PC-3 (cell line): ENCODE measurements around the gene NR4A3. TPM values are rescaled to one million over a fixed set of nuclear protein-coding genes. Genes with fewer than 3 reads are reported as not detected.
"Not testable (repeated sequence)": the region's sequence is repeated elsewhere in the genome, so short reads cannot be mapped to it uniquely, and the experiment has no call there.

Experiments used
- ATAC-seq: fragments of 200-7000 bp; cut with Tn5 transposase; 2 replicates; pipeline ENCODE4 v1.9.1; 2020; ENCODE audit warnings: mild to moderate bottlenecking, moderate library complexity
- BruUV-seq: library from RNA; stranded (reverse); fragments of 400-500 nt; replicated peaks from 2 replicates; lab custom pipeline; 2021; lab: Mats Ljungman, UMichigan
- CTCF ChIA-PET: fragments of 300-600 bp; sonication (Branson Sonifier 250); formaldehyde crosslinking; loops from one replicate; lab custom pipeline; 2022; ENCODE audit warnings: antibody characterized with exemption; lab: Charles Lee
- POLR2A ChIA-PET: fragments of 300-600 bp; sonication (Branson Sonifier 250); formaldehyde crosslinking; loops from one replicate; lab custom pipeline; 2022; ENCODE audit warnings: antibody characterized with exemption; ENCODE audit not compliant: unreplicated experiment; lab: Charles Lee
- DNase-seq: peaks from one replicate; pipeline ENCODE4 v3.0.0-alpha.2; 2015
- H2AFZ ChIP-seq: fragments of 300-600 bp; sonication (generic); 2 replicates; pipeline ENCODE4 v1.6.0; 2016; ENCODE audit warnings: antibody characterized with exemption, low read length
- H3F3A ChIP-seq: fragments of 300-600 bp; sonication (generic); one replicate; pipeline ENCODE4 v1.6.0; 2017; ENCODE audit warnings: antibody characterized with exemption, low read length, control low read depth, mild to moderate bottlenecking; ENCODE audit not compliant: unreplicated experiment
- H3K27ac ChIP-seq: fragments of 300-600 bp; sonication (generic); 2 replicates; pipeline ENCODE4 v1.5.1; 2016; ENCODE audit warnings: mild to moderate bottlenecking, low read length
- H3K27me3 ChIP-seq: fragments of 300-600 bp; sonication (generic); 2 replicates; pipeline ENCODE4 v1.6.1; 2016; ENCODE audit warnings: low read length, mixed read lengths
- H3K36me3 ChIP-seq: fragments of 300-600 bp; sonication (generic); 2 replicates; pipeline ENCODE4 v1.6.1; 2016; ENCODE audit warnings: low read depth, mixed run types, low read length, mixed read lengths
- H3K4me1 ChIP-seq: fragments of 300-600 bp; sonication (generic); 2 replicates; pipeline ENCODE4 v1.5.1; 2016; ENCODE audit warnings: low read length; ENCODE audit not compliant: insufficient read depth
- H3K4me2 ChIP-seq: fragments of 300-600 bp; sonication (generic); 2 replicates; pipeline ENCODE4 v1.6.0; 2016; ENCODE audit warnings: low read length
- H3K4me3 ChIP-seq: fragments of 300-600 bp; sonication (generic); 2 replicates; pipeline ENCODE4 v1.5.1; 2016; ENCODE audit warnings: mild to moderate bottlenecking, low read length, mixed read lengths
- H3K79me2 ChIP-seq: fragments of 300-600 bp; sonication (generic); 2 replicates; pipeline ENCODE4 v1.6.1; 2017; ENCODE audit warnings: low read length, mixed read lengths
- H3K9ac ChIP-seq: fragments of 300-600 bp; sonication (generic); 2 replicates; pipeline ENCODE4 v1.6.0; 2016; ENCODE audit warnings: mild to moderate bottlenecking, low read length
- H3K9me2 ChIP-seq: fragments of 300-600 bp; sonication (generic); replicated peaks from 2 replicates; pipeline ENCODE4 v1.6.1; 2016; ENCODE audit warnings: mixed run types, low read length, mixed read lengths
- H3K9me3 ChIP-seq: fragments of 300-600 bp; sonication (generic); 2 replicates; pipeline ENCODE4 v1.6.1; 2016; ENCODE audit warnings: low read length, mixed read lengths
- H4K20me1 ChIP-seq: fragments of 300-600 bp; sonication (generic); 2 replicates; pipeline ENCODE4 v1.6.1; 2016; ENCODE audit warnings: low read length, mixed read lengths
- EZH2 ChIP-seq: fragments of 300-600 bp; sonication (generic); IDR thresholded peaks from one replicate; pipeline ENCODE4 v1.6.1; 2017; ENCODE audit warnings: antibody characterized with exemption, mild to moderate bottlenecking, low read length; ENCODE audit not compliant: unreplicated experiment
- EZH2phosphoT487 ChIP-seq: fragments of 300-600 bp; sonication (generic); IDR thresholded peaks from 2 replicates; pipeline ENCODE4 v1.6.1; 2018; ENCODE audit warnings: mild to moderate bottlenecking, antibody characterized with exemption, low read length, borderline replicate concordance
- intact Hi-C: fragments of 100-400 bp; cut with micrococcal nuclease; formaldehyde crosslinking; loops from 2 replicates; pipeline ENCODE4 v1.9.0; 2023
- total RNA-seq: library from RNA; depleted of rRNA; stranded (reverse); fragments of >200 nt; gene quantifications from 2 replicates; pipeline ENCODE4 v1.2.3, GENCODE V29; 2014
- TF ChIP-seq, protein P1 (sequence below): fragments of 300-600 bp; sonication (generic); conservative IDR thresholded peaks from 2 replicates; pipeline ENCODE4 v1.5.1; 2017; ENCODE audit warnings: antibody characterized with exemption, low read depth, mild to moderate bottlenecking, low read length

Gene NR4A3
- total RNA-seq, 1 experiment from 2014 or later: 0.77 TPM

DNA sequence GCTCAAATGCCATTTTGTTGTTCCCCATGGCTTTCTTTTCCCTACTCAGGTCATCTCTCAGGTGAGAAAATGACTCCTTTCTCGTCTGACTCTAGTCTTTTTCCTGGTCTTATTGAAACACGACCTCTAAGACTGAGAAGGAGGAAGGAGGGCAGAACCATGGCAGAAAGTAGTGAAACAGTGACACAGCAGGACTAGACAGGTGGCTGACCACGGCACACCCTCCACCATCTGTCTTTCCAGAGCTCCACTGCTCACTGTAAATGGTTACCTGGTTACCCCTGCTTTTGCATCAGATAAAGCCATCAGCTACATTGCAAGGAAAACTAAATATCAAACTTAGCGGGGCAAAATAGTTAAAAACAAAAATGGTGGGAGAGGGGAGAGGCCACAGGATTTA is 30.9 kb downstream of the NR4A3 start:
- TF ChIP-seq EZH2: no peak
- TF ChIP-seq, protein P1, sequence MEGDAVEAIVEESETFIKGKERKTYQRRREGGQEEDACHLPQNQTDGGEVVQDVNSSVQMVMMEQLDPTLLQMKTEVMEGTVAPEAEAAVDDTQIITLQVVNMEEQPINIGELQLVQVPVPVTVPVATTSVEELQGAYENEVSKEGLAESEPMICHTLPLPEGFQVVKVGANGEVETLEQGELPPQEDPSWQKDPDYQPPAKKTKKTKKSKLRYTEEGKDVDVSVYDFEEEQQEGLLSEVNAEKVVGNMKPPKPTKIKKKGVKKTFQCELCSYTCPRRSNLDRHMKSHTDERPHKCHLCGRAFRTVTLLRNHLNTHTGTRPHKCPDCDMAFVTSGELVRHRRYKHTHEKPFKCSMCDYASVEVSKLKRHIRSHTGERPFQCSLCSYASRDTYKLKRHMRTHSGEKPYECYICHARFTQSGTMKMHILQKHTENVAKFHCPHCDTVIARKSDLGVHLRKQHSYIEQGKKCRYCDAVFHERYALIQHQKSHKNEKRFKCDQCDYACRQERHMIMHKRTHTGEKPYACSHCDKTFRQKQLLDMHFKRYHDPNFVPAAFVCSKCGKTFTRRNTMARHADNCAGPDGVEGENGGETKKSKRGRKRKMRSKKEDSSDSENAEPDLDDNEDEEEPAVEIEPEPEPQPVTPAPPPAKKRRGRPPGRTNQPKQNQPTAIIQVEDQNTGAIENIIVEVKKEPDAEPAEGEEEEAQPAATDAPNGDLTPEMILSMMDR: no peak
- no peak for TF ChIP-seq EZH2phosphoT487
- ATAC-seq: no peak
- Histone ChIP-seq H2AFZ (no peak overlapping the region), H3K9me2 (no peaks in the 10 kb centered on the region), H3K9me3 (no peaks in the 10 kb centered on the region), H3K4me3 (no peak overlapping the region), H3K4me2 (no peak overlapping the region), H3K27ac (no peak overlapping the region), H3F3A (no peaks in the 10 kb centered on the region), H3K4me1 (no peaks in the 10 kb centered on the region), H3K36me3 (no peaks in the 10 kb centered on the region), H3K9ac (no peak overlapping the region), H4K20me1 (no peaks in the 10 kb centered on the region), H3K79me2 (no peaks in the 10 kb centered on the region), H3K27me3 (no peaks in the 10 kb centered on the region)
- DNase-seq: no peak
- ChIA-PET POLR2A (no interaction called here), CTCF (no interaction called here)
- BruUV-seq: no TSS peak
- intact Hi-C loops: no loop called here

DNA sequence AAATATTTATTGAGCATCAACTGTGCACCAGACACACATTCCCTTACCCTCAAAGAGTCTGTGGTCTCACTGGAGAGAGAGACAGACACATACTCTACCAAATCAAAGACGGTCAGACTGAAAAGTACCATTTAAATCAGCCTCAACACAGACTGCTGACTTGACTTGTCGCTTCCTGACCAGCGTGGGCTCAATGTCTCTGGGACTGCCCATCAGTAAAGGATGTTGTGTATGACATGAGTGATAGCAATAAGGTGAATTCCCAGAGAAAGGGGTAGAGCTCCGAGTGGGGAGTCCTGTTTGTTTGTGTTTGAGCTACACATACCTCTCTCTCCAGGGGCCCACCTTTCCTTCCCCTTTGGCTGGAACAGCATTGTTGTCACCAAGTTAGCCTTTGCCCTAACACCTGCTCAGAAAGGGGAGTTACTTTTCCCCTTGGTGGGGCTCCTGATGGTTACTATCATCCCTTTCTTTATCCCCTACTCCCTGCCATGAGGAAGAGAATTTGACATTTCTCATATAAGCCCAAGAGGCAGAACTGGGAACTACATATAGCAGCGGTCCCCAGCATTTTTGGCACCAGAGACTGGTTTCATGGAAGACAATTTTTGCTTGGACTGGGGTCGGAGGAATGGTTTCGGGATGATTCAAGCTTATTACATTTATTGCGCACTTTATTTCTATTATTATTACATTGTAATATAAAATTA is 33.9 kb downstream of the NR4A3 start:
- no peak overlapping the region for H3K27ac ChIP-seq
- ChIA-PET POLR2A (no interaction called here), CTCF (no interaction called here)
- no peaks in the 10 kb centered on the region for H3K79me2 ChIP-seq
- no peaks in the 10 kb centered on the region for H3K4me1 ChIP-seq
- ATAC-seq: no peak
- no peaks in the 10 kb centered on the region for H3K36me3 ChIP-seq
- no peak overlapping the region for H2AFZ ChIP-seq
- no peaks in the 10 kb centered on the region for H3K9me2 ChIP-seq
- no peak overlapping the region for H3K4me3 ChIP-seq
- no peaks in the 10 kb centered on the region for H3K9me3 ChIP-seq
- H3K27me3 ChIP-seq: no peaks in the 10 kb centered on the region
- no TSS peak for BruUV-seq
- no peak for TF ChIP-seq EZH2
- no peak for TF ChIP-seq EZH2phosphoT487
- TF ChIP-seq, protein P1: no peak
- H4K20me1 ChIP-seq: no peaks in the 10 kb centered on the region
- H3K4me2 ChIP-seq: no peak overlapping the region
- no peak overlapping the region for H3K9ac ChIP-seq
- no peaks in the 10 kb centered on the region for H3F3A ChIP-seq
- DNase-seq: no peak
- intact Hi-C loops: no loop called here

DNA sequence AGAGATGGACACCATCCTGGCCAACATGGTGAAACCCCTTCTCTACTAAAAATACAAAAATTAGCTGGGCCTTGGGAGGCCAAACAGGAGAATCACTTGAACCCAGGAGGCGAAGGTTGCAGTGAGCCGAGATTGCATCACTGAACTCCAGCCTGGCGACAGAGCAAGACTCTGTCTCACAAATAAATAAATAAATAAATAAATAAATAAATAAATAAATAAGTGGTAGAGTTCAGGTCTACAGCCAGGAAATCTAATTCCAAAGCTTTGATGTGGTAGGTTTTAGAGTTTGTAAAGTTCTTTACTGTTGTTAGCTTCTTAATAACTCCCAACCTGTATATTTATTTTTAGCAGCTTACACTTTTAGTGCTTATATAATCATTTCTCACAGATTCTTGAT is 35.9 kb downstream of the NR4A3 start:
- H3F3A ChIP-seq, POLR2A ChIA-PET, H3K79me2 ChIP-seq, H3K27ac ChIP-seq, BruUV-seq, H3K4me1 ChIP-seq, ATAC-seq, H3K9ac ChIP-seq, H4K20me1 ChIP-seq, H2AFZ ChIP-seq, H3K4me2 ChIP-seq, H3K27me3 ChIP-seq, DNase-seq, H3K4me3 ChIP-seq, H3K36me3 ChIP-seq, intact Hi-C loops, H3K9me2 ChIP-seq, H3K9me3 ChIP-seq, CTCF ChIA-PET: not testable (repeated sequence)
